Kidney epithelial cell (primary cell): ENCODE measurements around the gene MLH3. TPM values are rescaled to one million over a fixed set of nuclear protein-coding genes. Genes with fewer than 3 reads are reported as not detected.

Experiments used
- DNase-seq: peaks from one replicate; pipeline ENCODE4 v3.0.0-alpha.2; 2010; ENCODE audit warnings: low read depth
- H3K27me3 ChIP-seq: 2 replicates; pipeline ENCODE4 v1.6.0; 2011; ENCODE audit warnings: low read length; ENCODE audit not compliant: control insufficient read depth, insufficient read depth
- H3K36me3 ChIP-seq: 2 replicates; pipeline ENCODE4 v1.5.1; 2011; ENCODE audit warnings: low read length; ENCODE audit not compliant: control insufficient read depth, insufficient read depth
- H3K4me3 ChIP-seq: 2 replicates; pipeline ENCODE4 v1.5.1; 2011; ENCODE audit warnings: low read depth, mild to moderate bottlenecking, control low read depth, low read length
- CTCF ChIP-seq: IDR thresholded peaks from 2 replicates; pipeline ENCODE4 v1.5.1; 2011; ENCODE audit warnings: mild to moderate bottlenecking, moderate library complexity, low read length, control low read depth, inconsistent platforms; ENCODE audit not compliant: insufficient read depth, poor library complexity, severe bottlenecking
- total RNA-seq: library from RNA; depleted of rRNA; stranded (reverse); fragments of >200 nt; gene quantifications from 2 replicates; pipeline ENCODE4 v1.2.3, GENCODE V29; 2015

MLH3 gene
- total RNA-seq, 1 donor from 2014 or later, result 17.9 TPM

- Histone ChIP-seq H3K27me3 (no peaks in the 10 kb centered on the region), H3K36me3 (no peaks in the 10 kb centered on the region), H3K4me3 (no peak overlapping the region)
- no peak for DNase-seq
- TF ChIP-seq CTCF, result no peak
Measured at GRCh38 chr14:75040959-75041358, 10.3 kb downstream of the MLH3 start.

GRCh38 chr14:75040507-75040906 lies 10.8 kb downstream of the MLH3 start:
- H3K36me3 ChIP-seq, result no peaks in the 10 kb centered on the region
- no peak for DNase-seq

GRCh38 chr14:75032939-75033338 lies 18.3 kb downstream of the MLH3 start:
- no peak for TF ChIP-seq CTCF
- no peak for DNase-seq
- Histone ChIP-seq H3K27me3 (no peaks in the 10 kb centered on the region), H3K4me3 (no peak overlapping the region), H3K36me3 (no peaks in the 10 kb centered on the region)

More at GRCh38 chr14:75040507-75040906, 10.8 kb downstream of the MLH3 start:
- no peak overlapping the region for H3K4me3 ChIP-seq
- no peaks in the 10 kb centered on the region for H3K27me3 ChIP-seq
- no peak for TF ChIP-seq CTCF

- no peak for DNase-seq
- H3K27me3 ChIP-seq, result no peaks in the 10 kb centered on the region
- TF ChIP-seq CTCF, result no peak
- no peak overlapping the region for H3K4me3 ChIP-seq
- H3K36me3 ChIP-seq, result no peaks in the 10 kb centered on the region
Measured at GRCh38 chr14:75030147-75030546, 21.1 kb downstream of the MLH3 start.

- no peak for TF ChIP-seq CTCF
- peaks cover 2% of the 10 kb centered on the region for H3K36me3 ChIP-seq
- no peak overlapping the region for H3K4me3 ChIP-seq
- no peaks in the 10 kb centered on the region for H3K27me3 ChIP-seq
- DNase-seq, result no peak
Measured at GRCh38 chr14:75025876-75026275, 25.4 kb downstream of the MLH3 start.

- no peak for TF ChIP-seq CTCF
- DNase-seq, result no peak
- no peak overlapping the region for H3K4me3 ChIP-seq
- H3K27me3 ChIP-seq, result no peaks in the 10 kb centered on the region
- peaks cover 2% of the 10 kb centered on the region for H3K36me3 ChIP-seq
Measured at GRCh38 chr14:75025082-75025481, 26.2 kb downstream of the MLH3 start.
